Naive B cell (primary cell): Measurements from ENCODE around the gene FXYD2. TPM values are rescaled to one million over a fixed set of nuclear protein-coding genes. Genes with fewer than 3 reads are reported as not detected.

Experiments used
- ATAC-seq, 2 donors: fragments of 150-1000 bp; cut with Tn5 transposase; 2 replicates each; pipeline ENCODE4 v1.10.0; 2021; ENCODE audit warnings: low read depth in 2 of 2, mild to moderate bottlenecking in 2 of 2, moderate library complexity in 2 of 2
- DNase-seq: peaks from one replicate; pipeline ENCODE4 v3.0.0; 2022
- H3K27ac Mint-ChIP-seq, 6 donors: one replicate each; pipeline ENCODE4 v1.8.0; 2020 to 2022; ENCODE audit warnings: mild to moderate bottlenecking in 6 of 6, mixed read lengths in 6 of 6, moderate library complexity in 5 of 6, inconsistent platforms in 2 of 6
- H3K27me3 Mint-ChIP-seq, 3 donors: one replicate each; pipeline ENCODE4 v1.8.0; 2021 to 2022; ENCODE audit warnings: mixed read lengths in 3 of 3, mild to moderate bottlenecking in 1 of 3
- H3K36me3 Mint-ChIP-seq, 2 donors: one replicate each; pipeline ENCODE4 v1.8.0; 2020 to 2022; ENCODE audit warnings: mixed read lengths in 2 of 2, inconsistent platforms in 1 of 2, mild to moderate bottlenecking in 1 of 2
- H3K4me1 Mint-ChIP-seq, 3 donors: one replicate each; pipeline ENCODE4 v1.8.0; 2020 to 2022; ENCODE audit warnings: mixed read lengths in 3 of 3, inconsistent platforms in 1 of 3, mild to moderate bottlenecking in 1 of 3, moderate library complexity in 1 of 3
- H3K4me3 Mint-ChIP-seq, 8 donors: one replicate each; pipeline ENCODE4 v1.8.0; 2020 to 2022; ENCODE audit warnings: mild to moderate bottlenecking in 8 of 8, mixed read lengths in 8 of 8, moderate library complexity in 8 of 8, inconsistent platforms in 2 of 8
- H3K9me3 Mint-ChIP-seq, 7 donors: one replicate each; pipeline ENCODE4 v1.8.0; 2020 to 2022; ENCODE audit warnings: mixed read lengths in 7 of 7, mild to moderate bottlenecking in 5 of 7, inconsistent platforms in 2 of 7, moderate library complexity in 1 of 7
- polyA plus RNA-seq, 6 donors: library from polyadenylated mRNA; unstranded; fragments of 300-500 nt; fragmentation: Illumina TruSeq; gene quantifications; one replicate each; pipeline ENCODE4 v1.2.3, GENCODE V29; 2021; ENCODE audit warnings: low read depth in 6 of 6

FXYD2 gene
- polyA plus RNA-seq, 6 donors from 2014 or later = 0.74 to 4.0 (median 0.75) TPM; not detected in 3

DNA sequence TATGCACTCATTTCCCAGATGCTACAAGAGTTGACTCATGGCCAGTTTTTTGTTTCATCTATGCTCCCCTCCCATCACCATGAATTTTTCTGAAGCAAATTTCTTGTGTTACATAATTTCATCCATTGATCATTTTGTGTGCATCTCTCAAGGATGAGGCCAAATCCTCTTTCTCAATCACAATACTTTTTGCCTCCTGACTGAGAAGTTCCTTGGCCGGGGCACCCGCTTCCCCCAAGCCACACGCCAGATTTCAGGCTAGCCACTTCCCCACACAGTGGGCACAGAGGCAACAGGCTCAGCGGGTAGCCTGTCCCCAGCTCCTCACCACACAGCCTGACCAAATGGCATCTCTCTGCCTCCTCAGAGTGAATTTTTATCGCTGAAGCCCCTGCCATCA lies 17.7 kb downstream of the FXYD2 start:
- Mint-ChIP-seq H3K36me3 (peaks cover 0 to 5% of the 10 kb centered on the region in 2 donors), H3K4me1 (peaks cover 6 to 20% (median 7%) of the 10 kb centered on the region in 3 donors), H3K27me3 (peaks cover 0 to 16% (median 12%) of the 10 kb centered on the region in 3 donors), H3K27ac (no peak overlapping the region), H3K9me3 (no peaks in the 10 kb centered on the region), H3K4me3 (no peak overlapping the region)
- DNase-seq = no peak
- ATAC-seq = no peak

DNA sequence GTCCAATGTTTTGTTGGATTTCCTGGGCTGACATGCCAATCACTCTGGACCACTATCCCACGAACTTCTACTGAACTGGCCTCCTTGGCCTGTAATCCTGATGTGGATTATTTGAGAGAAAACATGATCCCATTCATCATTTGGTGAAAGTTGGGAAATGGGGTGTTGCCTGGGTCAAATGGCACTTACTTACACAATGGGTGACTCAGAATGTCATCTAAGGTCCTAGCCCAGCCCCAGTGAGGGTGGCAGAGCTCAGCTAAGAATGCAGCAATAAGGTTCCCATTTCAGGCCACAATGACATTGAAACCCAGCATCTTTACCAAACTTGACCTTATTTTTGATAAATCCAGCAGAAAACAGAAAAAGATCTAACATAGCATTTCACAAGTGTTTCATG lies 19.5 kb downstream of the FXYD2 start:
- Mint-ChIP-seq H3K9me3 (no peaks in the 10 kb centered on the region), H3K27ac (no peak overlapping the region), H3K4me3 (no peak overlapping the region), H3K4me1 (peaks cover 5 to 16% (median 6%) of the 10 kb centered on the region in 3 donors), H3K36me3 (peaks cover 0 to 5% of the 10 kb centered on the region in 2 donors), H3K27me3 (peaks cover 0 to 16% (median 12%) of the 10 kb centered on the region in 3 donors)
- DNase-seq (no peak), ATAC-seq (no peak)

DNA sequence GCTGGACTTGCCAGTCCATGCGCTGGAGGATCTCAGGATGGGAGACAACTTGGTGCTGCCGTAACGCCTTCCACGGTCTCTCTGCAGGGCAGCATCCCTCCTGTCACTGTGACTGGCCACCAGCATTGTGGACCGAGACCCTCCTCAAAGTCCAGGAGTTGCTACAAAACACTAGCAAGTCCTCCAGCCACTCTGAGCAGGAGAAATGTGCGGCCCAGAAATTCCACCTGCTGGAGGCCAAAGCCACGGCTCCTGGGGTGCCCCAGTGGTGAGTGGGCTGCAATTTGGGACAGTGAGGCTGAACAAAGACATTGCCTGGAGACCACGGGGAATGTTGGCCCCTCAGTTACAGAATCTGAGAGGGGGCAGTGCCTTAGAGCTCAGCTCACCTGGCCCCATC lies 20.6 kb downstream of the FXYD2 start:
- no peak overlapping the region for H3K4me3 Mint-ChIP-seq
- no peaks in the 10 kb centered on the region for H3K9me3 Mint-ChIP-seq
- H3K36me3 Mint-ChIP-seq = peaks cover 0 to 5% of the 10 kb centered on the region in 2 donors
- peaks cover 0 to 6% (median 0%) of the 10 kb centered on the region in 3 donors for H3K4me1 Mint-ChIP-seq
- H3K27me3 Mint-ChIP-seq = peaks cover 0 to 17% (median 14%) of the 10 kb centered on the region in 3 donors
- ATAC-seq = no peak
- H3K27ac Mint-ChIP-seq = peak overlapping the region in 1 of 6 donors; percentile 47
- no peak for DNase-seq

GRCh38 chr11:117799634-117800033 lies 24.9 kb downstream of the FXYD2 start:
- peaks cover 0 to 4% of the 10 kb centered on the region in 2 donors for H3K36me3 Mint-ChIP-seq
- peaks cover 24 to 47% (median 27%) of the 10 kb centered on the region in 3 donors for H3K27me3 Mint-ChIP-seq
- H3K27ac Mint-ChIP-seq = peak overlapping the region in 1 of 6 donors; percentile 63
- ATAC-seq (no peak), DNase-seq (no peak)
- H3K4me3 Mint-ChIP-seq = no peak overlapping the region
- H3K4me1 Mint-ChIP-seq = peaks cover 12 to 18% (median 17%) of the 10 kb centered on the region in 3 donors
- H3K9me3 Mint-ChIP-seq = no peaks in the 10 kb centered on the region

DNA sequence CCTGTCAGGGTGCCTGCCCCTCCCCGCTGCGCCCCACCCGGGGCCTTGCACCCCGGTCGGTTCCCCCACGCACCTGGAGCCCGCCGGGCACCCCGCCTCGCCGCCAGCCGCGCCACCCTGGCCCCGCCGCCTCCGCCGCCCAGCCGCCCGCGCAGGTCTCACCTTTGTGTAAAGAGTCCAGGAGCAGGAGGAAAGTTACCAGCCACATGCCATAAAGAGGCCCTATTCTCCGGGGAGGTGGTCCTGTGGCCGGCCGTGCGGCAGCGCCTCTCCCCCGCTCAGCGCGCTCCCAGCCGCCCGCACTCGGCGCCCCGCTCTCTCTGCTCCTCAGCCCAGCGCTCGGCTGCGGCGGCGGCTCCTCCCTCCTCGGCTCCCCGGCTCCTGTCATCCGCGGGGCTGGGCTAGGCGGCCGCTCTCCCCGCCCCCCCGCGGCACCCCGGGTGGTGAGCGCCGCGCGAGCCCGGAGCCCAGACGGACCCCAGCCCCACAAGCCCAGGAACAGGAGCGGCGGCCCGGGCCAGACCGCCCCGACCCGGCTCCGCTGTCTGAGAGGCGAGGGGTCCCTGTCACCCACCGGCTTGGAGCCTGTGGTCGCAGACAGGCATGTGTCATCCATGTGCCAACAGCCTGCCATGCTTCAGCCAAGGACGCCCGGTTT lies 27.5 kb downstream of the FXYD2 start, which contains the start of gene DSCAML1:
TSS of gene DSCAML1 (minus strand) at position 345 of the 658 bp plus-strand sequence. CDS start at position 208, 137 bp downstream.
- H3K27ac Mint-ChIP-seq = peak within 1 kb of the TSS in 1 of 6 donors; percentile 60

GRCh38 chr11:117796456-117796871 lies 28.1 kb downstream of the FXYD2 start:
- Mint-ChIP-seq H3K9me3 (no peaks in the 10 kb centered on the region), H3K27ac (no peak overlapping the region), H3K36me3 (no peaks in the 10 kb centered on the region), H3K4me1 (peaks cover 14 to 23% (median 20%) of the 10 kb centered on the region in 3 donors), H3K27me3 (peaks cover 53 to 72% (median 53%) of the 10 kb centered on the region in 3 donors), H3K4me3 (peak overlapping the region in 6 of 8 donors; percentile 9 to 72 (median 36))
- no peak for DNase-seq
- ATAC-seq = no peak

More for the DNA sequence above, 27.5 kb downstream of the FXYD2 start, which contains the start of gene DSCAML1:
- ATAC-seq = peak; percentile 73 to 75
- no peaks in the 10 kb centered on the region for H3K9me3 Mint-ChIP-seq
- DNase-seq = no peak
- H3K36me3 Mint-ChIP-seq = no peaks in the 10 kb centered on the region
- H3K4me3 Mint-ChIP-seq = peak within 1 kb of the TSS in 7 of 8 donors; percentile 45 to 84 (median 70)
- H3K4me1 Mint-ChIP-seq = peaks cover 14 to 23% (median 20%) of the 10 kb centered on the region in 3 donors
- peaks cover 49 to 69% (median 51%) of the 10 kb centered on the region in 3 donors for H3K27me3 Mint-ChIP-seq

GRCh38 chr11:117795638-117796455 lies 28.7 kb downstream of the FXYD2 start:
- Mint-ChIP-seq H3K4me3 (peak overlapping the region; percentile 15 to 82 (median 54)), H3K27ac (peak overlapping the region in 1 of 6 donors; percentile 75), H3K4me1 (peaks cover 14 to 23% (median 20%) of the 10 kb centered on the region in 3 donors), H3K9me3 (no peaks in the 10 kb centered on the region), H3K27me3 (peaks cover 59 to 78% (median 59%) of the 10 kb centered on the region in 3 donors), H3K36me3 (no peaks in the 10 kb centered on the region)
- ATAC-seq (peak; percentile 44 to 58), DNase-seq (no peak)

- H3K4me3 Mint-ChIP-seq = peak overlapping the region in 4 of 8 donors; percentile 29 to 79 (median 61)
- peaks cover 65 to 86% (median 68%) of the 10 kb centered on the region in 3 donors for H3K27me3 Mint-ChIP-seq
- peaks cover 14 to 23% (median 20%) of the 10 kb centered on the region in 3 donors for H3K4me1 Mint-ChIP-seq
- DNase-seq = no peak
- no peak for ATAC-seq
- H3K36me3 Mint-ChIP-seq = no peaks in the 10 kb centered on the region
- no peaks in the 10 kb centered on the region for H3K9me3 Mint-ChIP-seq
- H3K27ac Mint-ChIP-seq = peak overlapping the region in 1 of 6 donors; percentile 75
Measured at GRCh38 chr11:117794772-117795629, 29.5 kb downstream of the FXYD2 start.

GRCh38 chr11:117794135-117794534 lies 30.4 kb downstream of the FXYD2 start:
- no peak overlapping the region for H3K27ac Mint-ChIP-seq
- H3K9me3 Mint-ChIP-seq = no peaks in the 10 kb centered on the region
- no peak overlapping the region for H3K4me3 Mint-ChIP-seq
- peaks cover 70 to 88% (median 73%) of the 10 kb centered on the region in 3 donors for H3K27me3 Mint-ChIP-seq
- DNase-seq (no peak), ATAC-seq (no peak)
- no peaks in the 10 kb centered on the region for H3K36me3 Mint-ChIP-seq
- H3K4me1 Mint-ChIP-seq = peaks cover 14 to 23% (median 20%) of the 10 kb centered on the region in 3 donors

DNA sequence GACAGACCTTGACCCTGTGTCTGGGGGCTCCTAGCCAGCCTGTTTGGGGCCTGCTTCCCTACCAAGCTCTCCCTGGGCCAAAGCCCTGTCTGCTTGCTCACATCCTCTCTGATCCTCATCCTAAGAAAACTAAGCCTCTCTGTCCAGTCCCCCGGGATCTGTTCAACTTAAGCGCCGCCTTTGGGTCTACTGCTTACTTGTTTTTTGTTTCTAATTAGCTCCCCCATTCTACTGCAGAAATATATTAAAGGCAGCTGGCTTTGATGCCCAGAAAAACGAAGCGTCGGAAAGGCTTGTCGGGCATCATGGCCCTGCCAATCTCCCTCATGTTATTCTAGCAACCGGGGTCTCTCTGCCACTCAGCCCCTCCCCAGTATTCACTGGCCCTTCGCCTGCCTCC lies 31.0 kb downstream of the FXYD2 start:
- Mint-ChIP-seq H3K36me3 (no peaks in the 10 kb centered on the region), H3K4me3 (no peak overlapping the region), H3K27me3 (peaks cover 70 to 85% (median 73%) of the 10 kb centered on the region in 3 donors), H3K4me1 (peaks cover 14 to 23% (median 20%) of the 10 kb centered on the region in 3 donors), H3K9me3 (no peaks in the 10 kb centered on the region), H3K27ac (peak overlapping the region in 1 of 6 donors; percentile 41)
- ATAC-seq (no peak), DNase-seq (no peak)

DNA sequence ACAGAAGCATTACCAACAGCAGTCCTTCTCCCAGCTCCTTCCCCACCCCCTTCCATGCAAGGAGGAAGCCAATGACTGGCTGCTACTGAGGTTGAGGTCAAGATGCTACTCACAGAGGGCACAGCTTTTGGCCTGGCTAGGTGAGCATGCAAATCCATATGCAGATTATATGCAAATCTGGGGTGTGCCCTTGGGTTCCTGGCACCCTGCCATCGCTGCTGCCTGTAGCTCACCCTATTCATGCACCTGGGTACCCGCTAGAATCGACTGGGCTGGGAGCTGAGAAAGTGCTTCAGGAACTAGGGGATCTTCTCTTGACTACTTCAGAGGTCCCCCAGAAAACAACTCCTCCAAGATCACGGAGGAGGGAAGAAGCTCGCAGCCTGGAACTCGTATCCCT lies 31.6 kb downstream of the FXYD2 start:
- H3K36me3 Mint-ChIP-seq = no peaks in the 10 kb centered on the region
- ATAC-seq = no peak
- peaks cover 14 to 23% (median 20%) of the 10 kb centered on the region in 3 donors for H3K4me1 Mint-ChIP-seq
- no peak for DNase-seq
- no peaks in the 10 kb centered on the region for H3K9me3 Mint-ChIP-seq
- H3K27me3 Mint-ChIP-seq = peaks cover 67 to 84% (median 74%) of the 10 kb centered on the region in 3 donors
- H3K27ac Mint-ChIP-seq = no peak overlapping the region
- H3K4me3 Mint-ChIP-seq = no peak overlapping the region

GRCh38 chr11:117792241-117792640 lies 32.3 kb downstream of the FXYD2 start:
- Mint-ChIP-seq H3K36me3 (no peaks in the 10 kb centered on the region), H3K4me1 (peaks cover 10 to 20% (median 18%) of the 10 kb centered on the region in 3 donors), H3K27ac (peak overlapping the region in 1 of 6 donors; percentile 70), H3K4me3 (no peak overlapping the region), H3K27me3 (peaks cover 62 to 82% (median 74%) of the 10 kb centered on the region in 3 donors), H3K9me3 (no peaks in the 10 kb centered on the region)
- ATAC-seq (no peak), DNase-seq (no peak)
